ENCODE results near the gene FKBP1A. TPM values are rescaled to one million over a fixed set of nuclear protein-coding genes. Genes with fewer than 3 reads are reported as not detected.

FKBP1A gene
- total and polyA plus RNA-seq, 4 donors: 145 to 465 (median 277) TPM

DNA sequence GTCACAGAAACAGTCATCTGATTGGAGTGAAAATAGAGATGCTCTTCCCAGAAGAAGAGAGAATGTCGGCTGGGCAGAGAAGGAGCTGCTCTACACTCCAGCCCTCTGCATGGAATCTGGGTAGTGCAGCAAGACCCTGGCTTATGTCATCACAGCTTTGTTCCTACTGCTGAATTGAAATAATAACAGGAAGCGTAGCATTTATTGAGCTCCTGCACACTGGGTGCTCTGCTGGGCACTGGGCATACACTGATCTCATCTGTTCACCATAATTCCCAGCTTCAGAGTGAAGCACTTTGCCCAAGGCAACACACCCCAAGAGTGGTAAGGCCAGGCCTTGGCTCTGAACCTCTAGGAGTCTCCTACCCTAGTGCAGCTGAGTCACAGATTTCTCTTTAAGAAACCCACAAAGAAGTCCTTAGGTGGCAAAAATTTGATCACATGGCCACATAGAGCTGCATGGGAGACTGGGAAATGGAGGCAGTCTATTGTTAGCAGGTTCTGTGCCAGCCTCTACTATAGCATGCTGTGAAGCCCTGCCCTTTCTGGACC lies 60.0 kb downstream of the FKBP1A start:
- Histone ChIP-seq H3K4me3 (no peak overlapping the region), H3K9me3 (ENCODE audit: control insufficient read depth in 4 of 4, insufficient read depth in 3 of 4, low read length in 3 of 4) (no peaks in the 10 kb centered on the region), H3K9ac (ENCODE audit: insufficient read depth in 1 of 2, low read length in 2 of 2) (no peak overlapping the region), H3K36me3 (ENCODE audit: control insufficient read depth in 4 of 4, insufficient read depth in 4 of 4, low read length in 4 of 4) (peaks cover 0 to 6% (median 0%) of the 10 kb centered on the region in 4 donors), H3K4me1 (ENCODE audit: control insufficient read depth in 5 of 5, insufficient read depth in 5 of 5, low read length in 5 of 5) (peaks cover 0 to 40% (median 5%) of the 10 kb centered on the region in 5 donors), H3K27me3 (ENCODE audit: control insufficient read depth in 3 of 3, insufficient read depth in 3 of 3, low read length in 2 of 3) (no peaks in the 10 kb centered on the region), H3K27ac (ENCODE audit: low read depth in 1 of 2, low read length in 1 of 2) (peak overlapping the region in 1 of 2 donors; percentile 73)
- ATAC-seq (ENCODE audit: insufficient read depth, low FRiP score) (no peak), DNase-seq (peak in 1 of 3 donors; percentile 14)
- TF ChIP-seq CTCF (IDR thresholded peaks at IDR 0.05; ENCODE audit: control extremely low read depth, extremely low read depth): no peak
- 76 to 79% methylated on average over 2 of the region's 2 CpGs for WGBS, 2 donors

- no peak for DNase-seq
- 93 to 96% methylated on average over 6 of the region's 6 CpGs for WGBS, 2 donors
- H3K9me3 ChIP-seq (ENCODE audit: control insufficient read depth in 4 of 4, insufficient read depth in 3 of 4, low read length in 3 of 4): no peaks in the 10 kb centered on the region
- peaks cover 0 to 42% (median 5%) of the 10 kb centered on the region in 5 donors for H3K4me1 ChIP-seq (ENCODE audit: control insufficient read depth in 5 of 5, insufficient read depth in 5 of 5, low read length in 5 of 5)
- H3K4me3 ChIP-seq: no peak overlapping the region
- H3K36me3 ChIP-seq (ENCODE audit: control insufficient read depth in 4 of 4, insufficient read depth in 4 of 4, low read length in 4 of 4): peaks cover 0 to 6% (median 0%) of the 10 kb centered on the region in 4 donors
- ATAC-seq (ENCODE audit: insufficient read depth, low FRiP score): no peak
- no peaks in the 10 kb centered on the region for H3K27me3 ChIP-seq (ENCODE audit: control insufficient read depth in 3 of 3, insufficient read depth in 3 of 3, low read length in 2 of 3)
- H3K9ac ChIP-seq (ENCODE audit: insufficient read depth in 1 of 2, low read length in 2 of 2): no peak overlapping the region
- peak overlapping the region in 1 of 2 donors; percentile 55 for H3K27ac ChIP-seq (ENCODE audit: low read depth in 1 of 2, low read length in 1 of 2)
- no peak for TF ChIP-seq CTCF (IDR thresholded peaks at IDR 0.05; ENCODE audit: control extremely low read depth, extremely low read depth)
These were observed 60.9 kb downstream of the FKBP1A start for GRCh38 chr20:1331801-1332453.

DNA sequence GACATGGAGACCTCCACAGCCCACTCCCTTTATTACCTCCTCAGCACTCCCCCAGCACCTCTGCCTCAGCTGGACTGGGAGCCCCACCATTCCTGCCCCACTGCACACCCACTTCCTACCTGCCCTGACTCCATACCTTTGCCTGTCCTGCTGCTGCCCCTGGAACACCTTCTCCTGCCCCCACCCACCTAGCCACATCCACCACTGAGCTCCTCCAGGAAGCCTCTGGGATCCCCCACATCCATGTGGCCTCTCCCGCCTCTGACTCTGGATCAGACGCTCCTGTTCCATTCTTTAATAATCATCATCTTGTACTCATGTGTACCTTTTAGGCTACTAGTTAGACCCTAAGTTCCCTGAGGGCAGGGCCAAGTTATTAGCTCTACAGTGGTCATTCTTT lies 61.8 kb downstream of the FKBP1A start:
- Histone ChIP-seq H3K9me3 (ENCODE audit: control insufficient read depth in 4 of 4, insufficient read depth in 3 of 4, low read length in 3 of 4) (no peaks in the 10 kb centered on the region), H3K4me3 (no peak overlapping the region), H3K27me3 (ENCODE audit: control insufficient read depth in 3 of 3, insufficient read depth in 3 of 3, low read length in 2 of 3) (no peaks in the 10 kb centered on the region), H3K27ac (ENCODE audit: low read depth in 1 of 2, low read length in 1 of 2) (peak overlapping the region; percentile 69 to 71), H3K36me3 (ENCODE audit: control insufficient read depth in 4 of 4, insufficient read depth in 4 of 4, low read length in 4 of 4) (peaks cover 0 to 6% (median 0%) of the 10 kb centered on the region in 4 donors), H3K4me1 (ENCODE audit: control insufficient read depth in 5 of 5, insufficient read depth in 5 of 5, low read length in 5 of 5) (peaks cover 4 to 43% (median 6%) of the 10 kb centered on the region in 5 donors), H3K9ac (ENCODE audit: insufficient read depth in 1 of 2, low read length in 2 of 2) (no peak overlapping the region)
- TF ChIP-seq CTCF (IDR thresholded peaks at IDR 0.05; ENCODE audit: control extremely low read depth, extremely low read depth): no peak
- ATAC-seq (ENCODE audit: insufficient read depth, low FRiP score) (no peak), DNase-seq (no peak)
- WGBS, 2 donors: 98 to 99% methylated on average over 2 of the region's 2 CpGs

Measured in lung (tissue), 12 donors.